Keratinocyte (primary cell): ENCODE results near the gene FGFR1OP2. TPM values are rescaled to one million over a fixed set of nuclear protein-coding genes. Genes with fewer than 3 reads are reported as not detected.

Experiments used
- DNase-seq: peaks from one replicate; pipeline ENCODE4 v3.0.0-alpha.2; 2011; ENCODE audit warnings: low read depth, missing footprints, low spot score
- FAIRE-seq: peaks from 2 replicates; lab custom pipeline; 2011; peaks lifted over from hg19 to GRCh38; lab: Jason Lieb, UNC
- H2AFZ ChIP-seq: 2 replicates; pipeline ENCODE4 v1.6.0; 2012; ENCODE audit warnings: low read length, control low read depth, inconsistent platforms; ENCODE audit not compliant: control insufficient read depth
- H3K27ac ChIP-seq: 2 replicates; pipeline ENCODE4 v1.5.1; 2011; ENCODE audit warnings: low read length; ENCODE audit not compliant: control insufficient read depth, insufficient read depth
- H3K27me3 ChIP-seq: 3 replicates; pipeline ENCODE4 v1.6.0; 2011; ENCODE audit warnings: low read length; ENCODE audit not compliant: control insufficient read depth, insufficient read depth; ENCODE audit errors: extremely low read depth
- H3K36me3 ChIP-seq, 2 experiments: 2 replicates in 1 of 2; 3 replicates in 1 of 2; pipeline ENCODE4 v1.5.1; 2011; ENCODE audit warnings: low read length in 2 of 2, mild to moderate bottlenecking in 1 of 2; ENCODE audit not compliant: control insufficient read depth in 2 of 2, insufficient read depth in 2 of 2; ENCODE audit errors: extremely low read depth in 1 of 2
- H3K4me1 ChIP-seq: 3 replicates; pipeline ENCODE4 v1.5.1; 2011; ENCODE audit warnings: low read length; ENCODE audit not compliant: control insufficient read depth, insufficient read depth; ENCODE audit errors: extremely low read depth
- H3K4me2 ChIP-seq: 3 replicates; pipeline ENCODE4 v1.6.0; 2011; ENCODE audit warnings: low read depth, low read length; ENCODE audit not compliant: control insufficient read depth, insufficient read depth; ENCODE audit errors: extremely low read depth
- H3K4me3 ChIP-seq, 3 experiments: fragments of 200-600 bp in 1 of 3; sonication (generic) in 1 of 3; 2 replicates in 2 of 3; 3 replicates in 1 of 3; pipeline ENCODE4 v1.5.1; 2011 to 2016; ENCODE audit warnings: low read length in 3 of 3, mild to moderate bottlenecking in 3 of 3, control low read depth in 2 of 3, inconsistent platforms in 1 of 3, low read depth in 1 of 3, mixed read lengths in 1 of 3, mixed run types in 1 of 3, moderate library complexity in 1 of 3; ENCODE audit not compliant: control insufficient read depth in 2 of 3, insufficient read depth in 2 of 3; ENCODE audit errors: extremely low read depth in 1 of 3
- H3K79me2 ChIP-seq: 2 replicates; pipeline ENCODE4 v1.6.0; 2012; ENCODE audit warnings: low read length; ENCODE audit not compliant: control insufficient read depth, insufficient read depth
- H3K9ac ChIP-seq: 3 replicates; pipeline ENCODE4 v1.6.0; 2011; ENCODE audit warnings: low read length; ENCODE audit not compliant: control insufficient read depth, insufficient read depth; ENCODE audit errors: extremely low read depth
- H3K9me1 ChIP-seq: 3 replicates; pipeline ENCODE4 v1.6.0; 2011; ENCODE audit warnings: low read length; ENCODE audit not compliant: control insufficient read depth, insufficient read depth; ENCODE audit errors: extremely low read depth
- H3K9me3 ChIP-seq: 2 replicates; pipeline ENCODE4 v1.5.1; 2012; ENCODE audit warnings: low read depth, low read length; ENCODE audit not compliant: control insufficient read depth
- H4K20me1 ChIP-seq: 3 replicates; pipeline ENCODE4 v1.6.0; 2011; ENCODE audit warnings: low read length; ENCODE audit not compliant: control insufficient read depth, insufficient read depth; ENCODE audit errors: extremely low read depth
- CTCF ChIP-seq, 3 experiments: IDR thresholded peaks in 1 of 3; conservative IDR thresholded peaks in 1 of 3; optimal IDR thresholded peaks in 1 of 3; 2 replicates in 2 of 3; 3 replicates in 1 of 3; pipeline versions ENCODE3 to v1.5.1; 2011; ENCODE audit warnings: low read length in 3 of 3, mild to moderate bottlenecking in 3 of 3, moderate library complexity in 2 of 3, control low read depth in 1 of 3, inconsistent platforms in 1 of 3; ENCODE audit not compliant: insufficient read depth in 2 of 3; ENCODE audit errors: extremely low read depth in 1 of 3
- EZH2 ChIP-seq: IDR thresholded peaks from one replicate; pipeline ENCODE4 v1.6.1; 2012; ENCODE audit warnings: inconsistent platforms, mild to moderate bottlenecking, low read length, moderate library complexity
- dilution Hi-C: fragments of 300-500 bp; cut with MboI; formaldehyde crosslinking; loops from one replicate; pipeline ENCODE4 v1.7.0; 2020; ENCODE audit warnings: low sequenced_read_pairs; ENCODE audit not compliant: extremely low pct_ligation_motif_present
- polyA plus RNA-seq, 5 experiments: library from polyadenylated mRNA; depleted of rRNA in 3 of 5; stranded (reverse) in 3 of 5; stranded (forward) in 1 of 5; unstranded in 1 of 5; fragments of >200 nt; gene quantifications; 1 replicate in 1 of 5; 2 replicates in 3 of 5; 3 replicates in 1 of 5; pipeline versions ENCODE4 v1.2.1 to v1.2.3, GENCODE V29; 2011 to 2012; ENCODE audit warnings: missing spikeins in 2 of 5, low read depth in 1 of 5, low replicate concordance in 1 of 5

FGFR1OP2 gene
- polyA plus RNA-seq, 1 donor (not counting 4 experiments of a cell fraction or from before 2014, with no cell fraction given), result 34.9 TPM

- Histone ChIP-seq H3K36me3 (peaks cover 2 to 6% of the 10 kb centered on the region in 2 experiments), H3K27me3 (no peaks in the 10 kb centered on the region), H4K20me1 (no peaks in the 10 kb centered on the region), H3K27ac (peak overlapping the region; percentile 93), H3K4me2 (peak overlapping the region; percentile 80), H3K9me3 (no peaks in the 10 kb centered on the region), H3K4me1 (peaks cover 17% of the 10 kb centered on the region), H2AFZ (peak overlapping the region; percentile 88), H3K9me1 (no peaks in the 10 kb centered on the region), H3K9ac (peak overlapping the region; percentile 97), H3K79me2 (peaks cover 72% of the 10 kb centered on the region), H3K4me3 (peak overlapping the region; percentile 96 to 100 (median 97))
- DNase-seq (no peak), FAIRE-seq (no peak)
- dilution Hi-C loops, result no loop called here
- TF ChIP-seq CTCF (optimal IDR thresholded peaks at IDR 0.05 in 1 of 3, IDR thresholded peaks at IDR 0.05 in 1 of 3, conservative IDR thresholded peaks at IDR 0.05 in 1 of 3; ENCODE audit: extremely low read depth in 1 of 3, insufficient read depth in 2 of 3, low read length in 3 of 3), result no peak
- TF ChIP-seq EZH2, result no peak
Measured at GRCh38 chr12:26937443-26937862, 817 bp upstream of the FGFR1OP2 start.

- H2AFZ ChIP-seq, result peak overlapping the region; percentile 97
- dilution Hi-C loops, result no loop called here
- peak overlapping the region; percentile 93 for H3K27ac ChIP-seq
- peak overlapping the region; percentile 96 to 100 (median 97) for H3K4me3 ChIP-seq
- H3K9me3 ChIP-seq, result no peaks in the 10 kb centered on the region
- H3K79me2 ChIP-seq, result peaks cover 85% of the 10 kb centered on the region
- peaks cover 17% of the 10 kb centered on the region for H3K4me1 ChIP-seq
- TF ChIP-seq EZH2, result no peak
- H4K20me1 ChIP-seq, result no peaks in the 10 kb centered on the region
- H3K9ac ChIP-seq, result peak overlapping the region; percentile 97
- H3K27me3 ChIP-seq, result no peaks in the 10 kb centered on the region
- no peaks in the 10 kb centered on the region for H3K9me1 ChIP-seq
- peak overlapping the region; percentile 90 for H3K4me2 ChIP-seq
- DNase-seq, result no peak
- H3K36me3 ChIP-seq, result peaks cover 2 to 6% of the 10 kb centered on the region in 2 experiments
- FAIRE-seq, result no peak
Measured at GRCh38 chr12:26938701-26939062, 412 bp downstream of the FGFR1OP2 start.
